HK-2 (cell line): ENCODE results near the gene SLC45A1.

Experiments
- DNase-seq: peaks from one replicate; pipeline ENCODE4 v3.0.0-alpha.2; 2018; ENCODE audit not compliant: unreplicated experiment

The SLC45A1 gene

DNA sequence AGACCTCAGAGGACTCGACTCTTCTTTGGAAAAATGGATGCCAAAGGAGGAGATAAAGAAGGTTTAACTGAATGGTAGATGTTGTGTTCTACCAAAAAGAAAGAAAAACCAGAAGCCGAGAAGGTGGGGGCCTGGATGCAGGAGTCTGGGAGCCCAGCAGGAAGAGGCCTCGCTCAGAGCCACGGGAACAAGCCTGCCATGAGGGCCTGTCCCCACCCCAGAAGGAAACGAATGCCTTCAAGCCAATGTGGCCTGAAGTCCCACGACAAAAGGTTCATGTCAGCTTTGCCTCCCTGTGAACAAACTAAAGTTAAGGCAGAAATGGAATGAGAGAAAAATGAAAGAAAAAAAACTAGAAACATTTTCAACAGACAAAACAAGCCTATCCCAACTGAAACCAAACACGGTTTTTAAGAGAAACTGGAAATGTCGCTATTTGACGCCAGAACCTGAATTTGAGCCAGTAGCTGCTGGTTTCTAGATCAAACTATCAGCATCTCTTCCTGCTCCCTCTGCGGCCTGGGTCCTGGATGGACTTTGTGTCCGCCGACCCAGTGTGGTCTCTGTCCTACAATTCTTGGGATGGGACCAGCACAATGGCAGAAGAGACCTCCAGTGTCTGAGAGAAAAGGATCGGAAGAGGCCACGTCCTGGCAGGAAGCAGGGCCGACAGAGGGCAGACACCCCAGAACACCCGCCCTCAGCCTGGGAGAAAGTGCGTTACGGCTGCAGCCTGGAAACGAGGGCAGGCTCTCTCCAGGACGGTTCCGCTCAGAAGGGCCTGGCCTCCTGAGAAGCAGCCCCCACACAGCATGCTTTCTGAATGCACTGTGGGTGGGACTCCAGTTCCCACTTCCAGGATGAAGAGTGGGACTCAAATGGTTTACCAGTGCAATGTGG lies 35.2 kb downstream of the SLC45A1 start:
- no peak for DNase-seq

- no peak for DNase-seq
These were observed 36.1 kb downstream of the SLC45A1 start for GRCh38 chr1:8354038-8354437.

- no peak for DNase-seq
These were observed 37.7 kb downstream of the SLC45A1 start for GRCh38 chr1:8355439-8356255.

DNA sequence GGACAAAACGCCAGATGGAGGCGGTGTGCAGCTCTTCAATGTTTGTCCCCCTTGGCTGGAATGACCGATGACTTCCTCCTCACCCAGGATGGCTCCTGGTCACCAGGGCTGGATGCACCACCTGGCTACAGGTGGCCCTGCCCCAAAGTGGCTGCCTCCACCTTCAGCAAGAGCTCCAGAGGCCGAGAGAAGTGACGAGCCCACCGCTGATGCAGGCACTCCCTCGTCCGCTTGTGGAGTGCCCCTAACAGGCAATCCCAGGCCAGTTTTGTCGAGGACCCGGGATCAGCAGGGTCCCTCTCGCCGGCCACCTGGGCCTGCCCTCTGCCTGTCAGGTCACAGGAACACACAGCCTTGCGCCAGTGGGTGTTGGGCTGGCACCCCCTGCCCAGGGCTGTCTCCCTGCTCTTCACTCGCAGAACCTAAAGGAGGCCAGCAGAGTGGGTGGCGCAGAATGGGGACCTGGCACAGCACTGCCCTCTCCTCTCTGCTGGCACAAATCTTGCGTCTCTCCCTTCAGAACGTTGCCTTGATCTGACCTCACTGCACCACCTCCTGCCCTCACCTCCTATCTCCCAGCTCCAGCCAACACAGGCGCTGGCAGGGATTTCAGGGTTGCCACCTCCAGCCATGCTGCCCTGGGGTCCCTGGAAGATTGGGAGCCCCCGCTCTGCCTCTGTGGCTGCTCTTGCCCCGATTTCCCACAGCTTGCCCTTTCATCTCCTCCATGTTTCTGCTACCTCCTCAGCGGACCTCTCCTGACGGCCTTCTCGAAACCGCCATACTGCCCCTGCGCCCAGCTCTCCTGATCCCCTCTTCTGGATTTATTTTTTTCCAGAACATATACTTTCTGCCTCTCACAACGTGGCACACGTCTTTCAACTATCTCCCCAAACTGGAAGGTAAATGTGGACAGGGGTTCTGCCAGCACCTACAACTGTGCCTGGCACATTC lies 38.6 kb downstream of the SLC45A1 start:
- DNase-seq = no peak

GRCh38 chr1:8357329-8358101 lies 39.6 kb downstream of the SLC45A1 start:
- no peak for DNase-seq

DNA sequence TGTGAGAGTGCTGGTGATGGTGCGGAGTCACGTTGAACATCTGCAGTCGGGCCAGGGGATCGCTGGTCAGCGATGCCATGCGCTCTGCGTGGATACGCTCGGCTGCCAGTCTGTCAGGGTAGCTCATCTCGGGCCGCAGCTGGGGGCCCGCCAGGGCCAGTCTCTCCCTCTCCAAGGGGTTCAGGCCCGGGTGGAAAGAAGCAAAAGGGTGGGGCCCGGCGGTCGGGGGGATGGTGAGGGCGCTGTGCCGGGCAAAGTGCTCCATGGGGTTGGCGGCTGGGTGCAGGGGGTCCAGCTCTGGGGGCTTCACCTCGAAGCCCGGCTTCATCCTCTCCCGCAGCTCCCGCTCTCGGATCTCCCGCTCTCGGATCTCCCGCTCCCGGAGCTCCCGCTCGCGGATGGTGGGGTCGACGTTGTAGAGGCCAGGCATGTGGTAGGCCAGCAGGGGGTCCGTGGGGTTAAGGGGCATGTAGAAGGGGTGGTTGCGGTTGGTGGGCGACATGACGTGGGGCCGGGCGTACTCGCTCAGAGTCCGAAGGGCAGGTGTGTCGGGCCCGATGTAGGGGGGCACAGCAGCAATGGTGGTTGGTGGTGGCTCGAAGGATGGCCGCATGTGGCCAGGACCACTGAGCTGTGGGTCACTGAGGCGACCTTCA lies 40.5 kb downstream of the SLC45A1 start:
- no peak for DNase-seq

DNA sequence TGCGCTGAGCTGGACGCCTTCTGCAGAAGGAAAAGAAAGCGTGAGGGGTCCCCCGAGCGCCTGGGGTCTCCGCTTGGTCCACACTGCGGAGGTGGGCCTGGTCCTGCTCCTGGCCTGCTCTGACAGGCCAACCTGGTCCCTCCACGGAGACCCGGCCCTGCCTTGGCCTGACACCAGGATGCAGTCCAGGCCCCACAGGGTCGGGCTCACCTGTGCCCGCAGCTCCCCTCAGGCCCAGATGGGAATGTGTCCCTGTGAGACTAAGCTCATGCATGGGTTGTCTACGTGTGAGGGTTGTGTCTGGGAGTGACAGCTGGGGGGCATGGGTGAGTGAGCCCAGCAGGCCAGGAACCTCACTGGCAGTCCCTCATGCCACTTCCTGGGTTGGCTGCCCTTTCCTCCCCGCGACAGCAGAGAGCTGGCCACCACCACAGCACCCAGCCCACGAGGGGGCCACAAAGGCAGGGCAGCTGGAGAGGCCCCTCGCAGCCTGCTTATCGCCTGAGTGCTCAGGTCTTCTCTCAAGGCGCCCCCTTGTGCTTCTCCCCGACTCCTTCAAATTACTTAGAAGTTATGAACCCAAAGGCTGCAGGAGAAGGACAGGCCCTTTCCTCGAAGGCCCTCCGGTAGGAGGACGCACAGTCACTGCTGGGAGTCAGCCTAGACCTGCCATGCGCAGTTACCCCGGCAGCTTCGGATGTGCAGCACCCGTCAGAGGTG lies 41.1 kb downstream of the SLC45A1 start:
- no peak for DNase-seq

DNA sequence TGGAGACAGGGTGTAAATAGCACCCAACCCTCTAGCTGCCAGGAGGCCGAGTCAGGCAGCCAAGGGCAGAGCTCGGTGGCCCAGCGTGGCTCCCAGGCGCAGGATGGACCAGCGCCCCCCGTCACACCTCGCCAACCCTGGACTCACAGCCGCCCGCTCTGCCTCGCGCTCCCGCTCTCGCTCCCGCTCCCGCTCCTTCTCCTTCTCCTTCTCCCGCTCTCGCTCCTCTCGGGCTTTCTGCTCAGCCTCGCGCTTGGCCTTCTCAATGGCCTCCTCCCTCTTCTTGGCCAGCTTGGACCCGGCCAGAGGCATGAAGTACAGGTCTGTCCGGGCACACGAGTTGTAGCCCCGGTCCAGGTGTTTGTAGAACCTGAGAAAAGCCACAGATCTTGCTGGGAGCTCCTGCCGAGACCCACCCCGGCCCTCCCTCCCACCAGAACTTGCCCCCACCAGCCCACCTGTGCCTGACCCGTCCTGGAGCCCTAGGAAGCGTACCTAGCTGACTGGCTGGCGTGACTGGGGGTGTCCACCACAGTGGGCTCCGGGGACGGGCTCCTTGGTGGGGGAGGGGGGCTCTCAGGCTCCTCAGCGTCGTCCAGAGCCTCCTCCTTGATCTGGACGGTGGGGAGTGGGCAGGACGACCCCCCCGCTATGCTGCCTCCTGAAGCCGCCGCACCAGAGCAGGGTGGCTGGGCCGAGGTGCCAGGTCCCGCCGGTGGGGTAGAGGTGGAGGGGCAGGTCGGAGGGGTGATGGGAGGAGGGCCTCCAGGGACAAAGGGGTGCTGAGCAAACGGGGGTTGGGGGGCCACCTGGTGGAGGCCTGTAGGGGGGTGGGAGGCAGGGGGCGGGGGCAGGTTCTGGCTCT lies 41.9 kb downstream of the SLC45A1 start:
- DNase-seq = no peak

GRCh38 chr1:8360493-8361197 lies 42.7 kb downstream of the SLC45A1 start:
- no peak for DNase-seq

DNA sequence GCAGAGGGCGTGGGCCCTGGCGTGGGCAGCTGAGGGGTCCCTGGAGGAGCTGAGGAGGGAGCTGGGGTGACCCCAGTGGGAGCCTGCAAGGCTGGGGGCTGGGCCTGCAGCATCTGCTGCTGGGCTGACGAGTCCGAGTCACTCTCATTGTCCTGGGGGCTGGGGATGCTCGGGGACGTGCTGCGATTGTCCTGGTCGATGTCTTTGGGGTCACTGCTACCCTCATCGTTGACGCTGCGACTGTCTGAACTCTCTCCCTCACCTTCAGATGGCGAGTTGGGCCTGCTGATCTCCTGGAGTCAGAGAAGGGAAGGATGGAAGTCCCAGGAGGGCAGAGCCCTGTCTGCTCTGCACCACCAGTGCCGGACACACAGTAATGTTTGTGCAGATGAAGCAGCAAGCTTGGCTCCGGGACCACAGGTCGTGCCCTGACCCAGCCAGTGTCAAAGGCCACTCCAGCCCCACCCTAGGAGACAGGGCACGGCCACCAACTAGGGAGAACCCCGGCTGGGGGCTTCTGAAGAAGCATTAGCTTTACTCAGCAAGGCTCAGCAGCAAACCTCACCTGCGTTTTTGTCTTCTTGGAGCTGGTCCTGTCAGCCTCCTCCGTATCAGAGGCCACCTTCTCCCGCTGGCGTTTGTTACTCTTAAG lies 43.4 kb downstream of the SLC45A1 start:
- no peak for DNase-seq

- DNase-seq = no peak
These were observed 44.8 kb downstream of the SLC45A1 start for GRCh38 chr1:8362701-8363101.

GRCh38 chr1:8363186-8363766 lies 45.4 kb downstream of the SLC45A1 start:
- DNase-seq = no peak

GRCh38 chr1:8363767-8364301 lies 45.9 kb downstream of the SLC45A1 start:
- DNase-seq = no peak

DNA sequence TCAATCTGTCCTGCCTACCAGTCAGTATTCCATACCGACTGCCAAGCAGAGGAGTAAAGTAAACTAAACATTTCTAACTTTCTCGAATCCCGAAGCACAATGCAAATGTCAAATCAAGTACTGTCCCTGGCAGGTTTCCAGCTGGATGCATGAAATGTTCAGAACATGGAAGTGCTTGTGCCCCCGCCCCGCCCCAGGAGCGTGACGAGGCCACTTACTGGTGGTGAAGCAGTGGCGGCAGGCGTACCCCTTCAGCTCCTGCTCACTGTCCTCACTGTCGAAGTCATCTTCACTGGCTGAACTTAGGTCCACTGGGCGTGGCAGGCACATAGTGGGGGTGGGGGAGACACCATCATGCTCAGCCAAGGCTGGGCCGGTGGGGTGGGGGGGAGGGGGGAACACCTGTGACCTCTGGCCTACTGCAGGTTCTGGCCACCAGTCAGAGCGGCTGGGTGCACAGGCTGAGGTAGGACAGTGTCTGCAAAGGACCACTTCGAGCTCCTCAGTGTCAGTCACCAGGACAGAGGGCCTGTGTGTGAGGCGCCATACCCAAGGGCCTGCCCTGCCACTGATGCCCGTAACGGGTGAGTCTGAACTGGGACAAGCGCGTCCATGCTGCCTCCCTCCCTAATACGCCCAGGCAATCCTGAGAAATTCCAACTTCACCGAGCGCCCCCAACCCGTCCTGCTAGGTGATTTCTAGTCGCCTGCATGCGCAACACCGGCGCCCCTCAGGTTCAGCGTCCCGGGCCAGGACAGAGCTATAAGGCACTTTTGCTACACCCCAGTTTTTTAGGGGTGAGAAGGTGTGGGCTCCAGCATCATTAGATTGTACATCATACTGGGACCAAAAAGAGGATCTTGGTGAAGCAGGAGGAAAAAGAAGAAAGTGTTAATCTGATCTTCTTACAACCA lies 46.9 kb downstream of the SLC45A1 start:
- DNase-seq = no peak

- DNase-seq = no peak
These were observed 47.9 kb downstream of the SLC45A1 start for GRCh38 chr1:8365661-8366362.
